Uterine smooth muscle cell (primary cell): ENCODE measurements around the gene OR13C2. TPM values are rescaled to one million over a fixed set of nuclear protein-coding genes. Genes with fewer than 3 reads are reported as not detected.

Source experiments
- total RNA-seq: library from RNA; depleted of rRNA; stranded (reverse); fragments of >200 nt; gene quantifications from 2 replicates; pipeline ENCODE4 v1.2.3, GENCODE V29; 2014

The OR13C2 gene, protein sequence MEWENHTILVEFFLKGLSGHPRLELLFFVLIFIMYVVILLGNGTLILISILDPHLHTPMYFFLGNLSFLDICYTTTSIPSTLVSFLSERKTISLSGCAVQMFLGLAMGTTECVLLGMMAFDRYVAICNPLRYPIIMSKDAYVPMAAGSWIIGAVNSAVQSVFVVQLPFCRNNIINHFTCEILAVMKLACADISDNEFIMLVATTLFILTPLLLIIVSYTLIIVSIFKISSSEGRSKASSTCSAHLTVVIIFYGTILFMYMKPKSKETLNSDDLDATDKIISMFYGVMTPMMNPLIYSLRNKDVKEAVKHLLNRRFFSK
- not detected in 2 replicates for total RNA-seq

DNA sequence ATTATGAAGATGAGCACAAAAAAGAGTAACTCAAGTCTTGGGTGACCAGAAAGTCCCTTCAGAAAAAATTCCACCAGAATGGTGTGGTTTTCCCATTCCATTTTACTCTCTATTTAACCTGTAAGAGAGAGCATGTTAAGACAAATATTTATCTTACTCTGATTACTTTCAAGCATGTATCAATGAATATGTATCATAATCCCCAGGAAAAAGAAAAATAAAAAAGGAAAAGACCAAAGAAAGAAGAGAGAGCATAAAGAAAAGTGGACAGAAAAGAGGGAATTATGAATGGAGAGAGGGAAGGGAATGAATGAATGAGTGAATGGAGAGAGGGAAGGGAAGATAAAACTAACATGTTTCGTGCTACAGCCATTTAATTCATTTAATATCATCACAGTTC is at the start of gene OR13C2:
Gene OR13C2 (minus strand): TSS at position 101 of the 400 bp plus-strand sequence. CDS start 0 bp downstream, at position 101.

DNA sequence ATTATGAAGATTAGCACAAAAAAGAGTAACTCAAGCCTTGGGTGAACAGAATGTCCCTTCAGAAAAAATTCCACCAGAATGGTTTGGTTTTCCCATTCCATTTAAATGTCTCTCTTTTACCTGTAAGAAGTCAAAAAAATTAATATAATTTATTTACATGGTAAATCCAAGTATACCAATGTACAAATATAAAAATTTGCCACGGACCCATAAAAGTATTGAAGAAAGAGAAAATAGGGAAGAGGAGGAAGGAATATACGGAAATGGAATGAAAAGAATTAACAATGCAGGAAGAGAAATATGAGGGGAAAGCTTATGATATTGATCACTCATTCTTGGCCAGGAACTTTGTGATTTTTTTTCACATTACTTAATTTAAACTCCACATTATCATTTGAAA is 12.7 kb upstream of the OR13C2 start, which contains the start of gene OR13C9:
Gene OR13C9 (minus strand): TSS at position 101 of the 400 bp plus-strand sequence. CDS start 0 bp downstream, at position 101.

DNA sequence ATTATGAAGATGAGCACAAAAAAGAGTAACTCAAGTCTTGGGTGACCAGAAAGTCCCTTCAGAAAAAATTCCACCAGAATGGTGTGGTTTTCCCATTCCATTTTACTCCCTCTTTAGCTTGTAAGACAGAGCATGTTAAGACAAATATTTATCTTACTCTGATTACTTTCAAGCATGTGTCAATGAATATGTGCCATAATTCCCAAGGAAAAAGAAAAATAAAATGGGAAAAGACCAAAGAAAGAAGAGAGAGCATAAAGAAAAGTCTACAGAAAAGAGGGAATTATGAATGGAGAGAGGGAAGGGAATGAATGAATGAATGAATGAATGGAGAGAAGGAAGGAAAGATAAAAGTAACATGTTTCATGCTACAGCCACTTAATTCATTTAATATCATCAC is 6.1 kb downstream of the OR13C2 start, which contains the start of gene OR13C5:
Gene OR13C5 (minus strand): TSS at position 101 of the 400 bp plus-strand sequence. CDS start 0 bp downstream, at position 101.

DNA sequence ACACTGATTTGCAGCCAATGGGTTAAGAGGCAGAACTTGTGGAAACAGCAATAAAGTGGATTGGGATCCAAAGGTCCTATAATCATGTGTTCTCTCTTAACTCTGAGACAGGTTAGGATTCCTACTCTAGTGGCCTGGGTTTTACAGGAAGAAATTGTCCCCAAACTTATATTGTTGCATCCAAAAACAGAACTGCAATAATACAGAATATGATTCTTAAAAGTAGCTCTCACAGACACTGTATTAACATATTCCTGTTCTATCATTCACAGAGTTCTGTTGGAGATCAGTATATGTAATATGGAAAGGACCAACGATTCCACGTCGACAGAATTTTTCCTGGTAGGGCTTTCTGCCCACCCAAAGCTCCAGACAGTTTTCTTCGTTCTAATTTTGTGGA is 36.6 kb downstream of the OR13C2 start, which contains the start of gene OR13C8:
Gene OR13C8 (plus strand): TSS at position 301 of the 400 bp plus-strand sequence. CDS start 0 bp downstream, at position 301.

Other genes with a start within 250 kb of the OR13C2 start
- gene OR13F1, start 101.4 kb downstream of the OR13C2 start, total RNA-seq, result not detected in 2 replicates
- not detected in 2 replicates for gene OR13C4, start 78.4 kb downstream of the OR13C2 start, total RNA-seq
- gene OR13C3, start 68.8 kb downstream of the OR13C2 start, total RNA-seq, result not detected in 2 replicates
- not detected in 2 replicates for gene OR13C8, start 36.5 kb downstream of the OR13C2 start, total RNA-seq
- not detected in 2 replicates for gene OR13C5, start 6.2 kb downstream of the OR13C2 start, total RNA-seq
- not detected in 2 replicates for gene OR13C9, start 12.6 kb upstream of the OR13C2 start, total RNA-seq
- gene OR13D1, start 88.9 kb upstream of the OR13C2 start, total RNA-seq, result not detected in 2 replicates
- gene NIPSNAP3A, start 142.1 kb upstream of the OR13C2 start, total RNA-seq, result 33.1 and 35.9 TPM in 2 replicates
- 0.66 and 2.2 TPM in 2 replicates for gene NIPSNAP3B, start 158.5 kb upstream of the OR13C2 start, total RNA-seq